K562 (cell line): ENCODE results near the gene CPLX3. TPM values are rescaled to one million over a fixed set of nuclear protein-coding genes. Genes with fewer than 3 reads are reported as not detected.

ENCODE experiments used
- BRCA1 ChIP-seq, 2 experiments: fragments of 450-650 bp in 1 of 2; sonication (generic) in 1 of 2; formaldehyde crosslinking in 1 of 2; IDR thresholded peaks; 2 replicates each; pipeline versions ENCODE4 v1.5.0 to v1.6.1; 2017 to 2020; ENCODE audit warnings: mild to moderate bottlenecking in 1 of 2, missing genetic modification reagents in 1 of 2
- CREB5 ChIP-seq: fragments of 250-450 bp; sonication (Bioruptor Pico); IDR thresholded peaks from 2 replicates; pipeline ENCODE4 v1.5.0; 2020; ENCODE audit warnings: mild to moderate bottlenecking
- CREBBP ChIP-seq: IDR thresholded peaks from one replicate; pipeline ENCODE4 v1.6.1; 2012; ENCODE audit warnings: low read depth, mild to moderate bottlenecking, control low read depth, inconsistent platforms, low read length
- FOXP1 ChIP-seq: sonication (generic); formaldehyde crosslinking; IDR thresholded peaks from 2 replicates; pipeline ENCODE4 v1.8.0; 2022; ENCODE audit warnings: mild to moderate bottlenecking, missing genetic modification reagents
- GABPB2 ChIP-seq: fragments of 250-450 bp; sonication (Bioruptor Pico); conservative IDR thresholded peaks from 2 replicates; pipeline ENCODE4 v1.5.1; 2021; ENCODE audit warnings: mild to moderate bottlenecking
- GATAD2A ChIP-seq: fragments of 450-650 bp; IDR thresholded peaks from 2 replicates; pipeline ENCODE4 v1.6.1; 2017
- HDAC8 ChIP-seq: fragments of 450-650 bp; IDR thresholded peaks from 2 replicates; pipeline ENCODE4 v1.6.1; 2016; ENCODE audit warnings: mild to moderate bottlenecking, missing genetic modification characterization, moderate library complexity, missing compliant biosample characterization
- PHB2 ChIP-seq: fragments of 450-650 bp; IDR thresholded peaks from 2 replicates; pipeline ENCODE4 v1.6.1; 2017; ENCODE audit warnings: low read depth
- POLR2B ChIP-seq: fragments of 450-650 bp; IDR thresholded peaks from 2 replicates; pipeline ENCODE4 v1.6.1; 2018; ENCODE audit warnings: low read depth; ENCODE audit not compliant: partially characterized antibody
- PPARD ChIP-seq: fragments of 250-450 bp; sonication (Bioruptor Pico); IDR thresholded peaks from 2 replicates; pipeline ENCODE4 v1.8.0; 2022; ENCODE audit warnings: inconsistent platforms, mild to moderate bottlenecking, moderate library complexity
- RREB1 ChIP-seq: fragments of 250-450 bp; sonication (Bioruptor Pico); IDR thresholded peaks from 2 replicates; pipeline ENCODE4 v1.4.0; 2020
- SIN3A ChIP-seq, 2 experiments: fragments of 150-350 bp in 1 of 2; IDR thresholded peaks; 2 replicates each; pipeline ENCODE4 v1.6.1; 2011 to 2016; ENCODE audit warnings: borderline replicate concordance in 2 of 2, low read depth in 2 of 2, low read length in 2 of 2, mild to moderate bottlenecking in 2 of 2, moderate library complexity in 2 of 2; ENCODE audit not compliant: control insufficient read depth in 1 of 2
- SMAD3 ChIP-seq: fragments of 450-650 bp; formaldehyde crosslinking; conservative IDR thresholded peaks from 2 replicates; pipeline ENCODE4 v1.4.0; 2020; ENCODE audit warnings: mild to moderate bottlenecking
- STAT5B ChIP-seq: fragments of 250-450 bp; sonication (Bioruptor Pico); IDR thresholded peaks from 2 replicates; pipeline ENCODE4 v1.8.0; 2021; ENCODE audit warnings: mild to moderate bottlenecking, inconsistent platforms
- TFE3 ChIP-seq: fragments of 450-650 bp; formaldehyde crosslinking; IDR thresholded peaks from 2 replicates; pipeline ENCODE4 v1.4.0; 2020; ENCODE audit warnings: mild to moderate bottlenecking, mixed read lengths
- USF2 ChIP-seq: sonication (generic); formaldehyde crosslinking; IDR thresholded peaks from 2 replicates; pipeline ENCODE4 v1.5.0; 2020; ENCODE audit warnings: missing genetic modification reagents
- ZFPM2 ChIP-seq: fragments of 250-450 bp; sonication (Bioruptor Pico); IDR thresholded peaks from 2 replicates; pipeline ENCODE4 v1.5.1; 2022; ENCODE audit warnings: mild to moderate bottlenecking
- ZNF408 ChIP-seq: fragments of 250-450 bp; sonication (Bioruptor Pico); IDR thresholded peaks from 2 replicates; pipeline ENCODE4 v1.4.0; 2020; ENCODE audit warnings: low read depth, mild to moderate bottlenecking, moderate library complexity
- ZNF696 ChIP-seq: fragments of 250-450 bp; sonication (Bioruptor Pico); conservative IDR thresholded peaks from 2 replicates; pipeline ENCODE4 v1.4.0; 2020; ENCODE audit warnings: mild to moderate bottlenecking, moderate library complexity
- polyA plus RNA-seq, 8 experiments: library from polyadenylated mRNA; depleted of rRNA in 4 of 8; stranded (reverse) in 5 of 8; unstranded in 3 of 8; fragments of >200 nt; fragmentation: Nextera tagmentation in 2 of 8; fragmentation: Illumina TruSeq in 1 of 8; extraction: Ambion mirVana in 2 of 8; extraction: Trizol in 1 of 8; gene quantifications; 2 replicates each; pipeline versions ENCODE4 v1.2.1 to v1.2.3, GENCODE V29; 2011 to 2014; ENCODE audit warnings: inconsistent platforms in 1 of 8, missing spikeins in 1 of 8
- total RNA-seq, 7 experiments: library from RNA; depleted of rRNA in 6 of 7; stranded (reverse); fragments of >200 nt in 6 of 7; fragmentation: Illumina TruSeq in 2 of 7; extraction: Trizol in 2 of 7; gene quantifications; 2 replicates each; pipeline versions ENCODE4 v1.2.1 to v1.2.3, GENCODE V29; 2011 to 2021; ENCODE audit warnings: low replicate concordance in 1 of 7

The CPLX3 gene
- total and polyA plus RNA-seq, 9 of the 15 experiments (the other 6 are each of a cell fraction or from before 2014, with no cell fraction given), result not detected

- TF ChIP-seq BRCA1 (IDR thresholded peaks at IDR 0.05) (no peak), BRCA1 (CRISPR knock-in tag; IDR thresholded peaks at IDR 0.05) (no peak), POLR2B (peak; percentile 92), CREBBP (no peak), ZFPM2 (no peak), GABPB2 (CRISPR knock-in tag) (no peak), PPARD (CRISPR knock-in tag) (no peak), TFE3 (CRISPR knock-in tag) (no peak), GATAD2A (no peak), RREB1 (CRISPR knock-in tag) (0 out of 2 replicates have a peak, but pooled peaks have one; percentile 31), ZNF408 (no peak), SIN3A (IDR thresholded peaks at IDR 0.05; ENCODE audit: borderline replicate concordance in 2 of 2, control insufficient read depth in 1 of 2, low read depth in 2 of 2, low read length in 2 of 2) (peak; percentile 62 to 90), FOXP1 (CRISPR knock-in tag) (0 out of 2 replicates have a peak, but pooled peaks have one; percentile 13), CREB5 (CRISPR knock-in tag) (no peak), SMAD3 (0 out of 2 replicates have a peak, but pooled peaks have one; percentile 23), HDAC8 (no peak), ZNF696 (no peak), STAT5B (CRISPR knock-in tag) (no peak), USF2 (CRISPR knock-in tag) (no peak), PHB2 (no peak)
These were observed 46.8 kb downstream of the CPLX3 start, which contains the start of gene SCAMP2 (continued) for GRCh38 chr15:74873036-74873755.
